GM23338 (cell line): ENCODE data around the gene ZCCHC24. TPM values are rescaled to one million over a fixed set of nuclear protein-coding genes. Genes with fewer than 3 reads are reported as not detected.

ENCODE experiments used
- ATAC-seq: fragments of 200-7000 bp; cut with Tn5 transposase; 3 replicates; pipeline ENCODE4 v1.9.1; 2020
- DNase-seq: peaks from one replicate; pipeline ENCODE4 v3.0.0-alpha.2; 2015; ENCODE audit warnings: low spot score
- H2AFZ ChIP-seq: fragments of 200-600 bp; sonication (generic); 2 replicates; pipeline ENCODE4 v1.8.0; 2016; ENCODE audit warnings: antibody characterized with exemption, mild to moderate bottlenecking, moderate library complexity
- H3F3A ChIP-seq: fragments of 200-600 bp; sonication (generic); replicated peaks from 2 replicates; pipeline ENCODE4 v1.8.0; 2017; ENCODE audit warnings: antibody characterized with exemption, mixed run types, low read depth
- H3K27ac ChIP-seq: fragments of 200-600 bp; sonication (generic); 2 replicates; pipeline ENCODE4 v1.6.1; 2016; ENCODE audit warnings: low read depth
- H3K27me3 ChIP-seq: fragments of 200-600 bp; sonication (generic); 2 replicates; pipeline ENCODE4 v1.8.0; 2016; ENCODE audit warnings: mild to moderate bottlenecking, mixed run types, moderate library complexity; ENCODE audit not compliant: insufficient read depth
- H3K36me3 ChIP-seq: fragments of 200-600 bp; sonication (generic); 2 replicates; pipeline ENCODE4 v1.8.0; 2016; ENCODE audit warnings: mild to moderate bottlenecking; ENCODE audit not compliant: insufficient read depth
- H3K4me1 ChIP-seq: fragments of 200-600 bp; sonication (generic); 2 replicates; pipeline ENCODE4 v1.8.0; 2016; ENCODE audit warnings: mild to moderate bottlenecking, moderate library complexity; ENCODE audit not compliant: insufficient read depth
- H3K4me2 ChIP-seq: fragments of 200-600 bp; sonication (generic); 2 replicates; pipeline ENCODE4 v1.7.1; 2017; ENCODE audit warnings: mixed run types
- H3K4me3 ChIP-seq: fragments of 200-600 bp; sonication (generic); 2 replicates; pipeline ENCODE4 v1.6.1; 2016; ENCODE audit warnings: mixed run types
- H3K79me2 ChIP-seq: fragments of 200-600 bp; sonication (generic); replicated peaks from 2 replicates; pipeline ENCODE4 v1.8.0; 2017; ENCODE audit warnings: mild to moderate bottlenecking; ENCODE audit not compliant: insufficient read depth
- H3K9me2 ChIP-seq: fragments of 200-600 bp; sonication (generic); 2 replicates; pipeline ENCODE4 v1.8.0; 2017; ENCODE audit not compliant: insufficient read depth
- H4K20me1 ChIP-seq: fragments of 200-600 bp; sonication (generic); replicated peaks from 2 replicates; pipeline ENCODE4 v1.8.0; 2017; ENCODE audit warnings: mild to moderate bottlenecking; ENCODE audit not compliant: insufficient read depth
- H3K27ac Mint-ChIP-seq: 2 replicates; pipeline ENCODE4 v1.8.0; 2020; ENCODE audit warnings: inconsistent platforms, mild to moderate bottlenecking, moderate library complexity, mixed read lengths
- H3K27me3 Mint-ChIP-seq: 3 replicates; pipeline ENCODE4 v1.8.0; 2022; ENCODE audit warnings: low read depth, mild to moderate bottlenecking, moderate library complexity, mixed read lengths, inconsistent platforms; ENCODE audit not compliant: insufficient read depth, poor library complexity
- H3K36me3 Mint-ChIP-seq: 3 replicates; pipeline ENCODE4 v1.8.0; 2021; ENCODE audit warnings: low read depth, mild to moderate bottlenecking, inconsistent platforms, moderate library complexity, mixed read lengths
- H3K4me1 Mint-ChIP-seq: 3 replicates; pipeline ENCODE4 v1.8.0; 2020; ENCODE audit warnings: mild to moderate bottlenecking, inconsistent platforms, mixed read lengths
- H3K4me3 Mint-ChIP-seq: 3 replicates; pipeline ENCODE4 v1.8.0; 2021; ENCODE audit warnings: moderate library complexity, mild to moderate bottlenecking, inconsistent platforms, mixed read lengths
- H3K9me3 Mint-ChIP-seq: 3 replicates; pipeline ENCODE4 v1.8.0; 2020; ENCODE audit warnings: moderate library complexity, mild to moderate bottlenecking, inconsistent platforms, mixed read lengths
- CREB1 ChIP-seq: fragments of 250-450 bp; sonication (Bioruptor Pico); IDR thresholded peaks from 2 replicates; pipeline ENCODE4 v1.5.0; 2020; ENCODE audit warnings: low read depth, mild to moderate bottlenecking, moderate library complexity
- EZH2 ChIP-seq: fragments of 200-600 bp; sonication (generic); IDR thresholded peaks from one replicate; pipeline ENCODE4 v1.8.0; 2017; ENCODE audit warnings: antibody characterized with exemption, mild to moderate bottlenecking, low read depth; ENCODE audit not compliant: unreplicated experiment
- EZH2phosphoT487 ChIP-seq: fragments of 200-600 bp; sonication (generic); IDR thresholded peaks from one replicate; pipeline ENCODE4 v1.8.1; 2018; ENCODE audit warnings: antibody characterized with exemption; ENCODE audit not compliant: unreplicated experiment
- JUNB ChIP-seq: IDR thresholded peaks from one replicate; pipeline ENCODE4 v1.6.1; 2016; ENCODE audit warnings: antibody characterized with exemption; ENCODE audit not compliant: unreplicated experiment
- NANOG ChIP-seq: IDR thresholded peaks from 2 replicates; pipeline ENCODE4 v1.6.1; 2016; ENCODE audit warnings: antibody characterized with exemption, borderline replicate concordance
- POLR2AphosphoS5 ChIP-seq: IDR thresholded peaks from 2 replicates; pipeline ENCODE4 v1.6.1; 2016; ENCODE audit warnings: antibody characterized with exemption, low read depth
- STAT1 ChIP-seq: IDR thresholded peaks from one replicate; pipeline ENCODE4 v1.6.1; 2016; ENCODE audit warnings: antibody characterized with exemption; ENCODE audit not compliant: unreplicated experiment
- ZNF114 ChIP-seq: fragments of 250-450 bp; sonication (Bioruptor Pico); IDR thresholded peaks from 2 replicates; pipeline ENCODE4 v1.5.0; 2020; ENCODE audit warnings: mild to moderate bottlenecking, moderate library complexity
- ZNF331 ChIP-seq: fragments of 250-450 bp; sonication (Bioruptor Pico); IDR thresholded peaks from 2 replicates; pipeline ENCODE4 v1.5.0; 2020; ENCODE audit warnings: low read depth, mild to moderate bottlenecking, moderate library complexity
- polyA plus RNA-seq: library from polyadenylated mRNA; unstranded; fragments of >200 nt; fragmentation: Nextera tagmentation; extraction: Ambion mirVana; gene quantifications from 2 replicates; pipeline ENCODE4 v1.2.1, GENCODE V29; 2016
- total RNA-seq: library from RNA; depleted of rRNA; stranded (reverse); fragments of >200 nt; shearing (Covaris generic); gene quantifications from 2 replicates; pipeline ENCODE4 v1.2.3, GENCODE V29; 2014
- TF ChIP-seq, protein P1 (sequence below): IDR thresholded peaks from 2 replicates; pipeline ENCODE4 v1.6.1; 2016; ENCODE audit warnings: antibody characterized with exemption
- TF ChIP-seq, protein P2 (sequence below), 2 experiments: fragments of 200-600 bp in 1 of 2; sonication (generic) in 1 of 2; conservative IDR thresholded peaks; 2 replicates each; pipeline versions ENCODE4 v1.5.1 to v1.6.1; 2016 to 2017; ENCODE audit warnings: antibody characterized with exemption in 2 of 2, low read depth in 2 of 2, mild to moderate bottlenecking in 2 of 2, moderate library complexity in 1 of 2
- TF ChIP-seq, protein P3 (sequence below): IDR thresholded peaks from one replicate; pipeline ENCODE4 v1.6.1; 2018; ENCODE audit warnings: antibody characterized with exemption; ENCODE audit not compliant: unreplicated experiment
- TF ChIP-seq, protein P4 (sequence below): fragments of 250-450 bp; sonication (Bioruptor Pico); IDR thresholded peaks from 2 replicates; pipeline ENCODE4 v1.5.0; 2020; ENCODE audit warnings: mild to moderate bottlenecking, moderate library complexity

ZCCHC24 gene
- total and polyA plus RNA-seq, 2 experiments from 2014 or later: 2.0 to 10.1 TPM

DNA sequence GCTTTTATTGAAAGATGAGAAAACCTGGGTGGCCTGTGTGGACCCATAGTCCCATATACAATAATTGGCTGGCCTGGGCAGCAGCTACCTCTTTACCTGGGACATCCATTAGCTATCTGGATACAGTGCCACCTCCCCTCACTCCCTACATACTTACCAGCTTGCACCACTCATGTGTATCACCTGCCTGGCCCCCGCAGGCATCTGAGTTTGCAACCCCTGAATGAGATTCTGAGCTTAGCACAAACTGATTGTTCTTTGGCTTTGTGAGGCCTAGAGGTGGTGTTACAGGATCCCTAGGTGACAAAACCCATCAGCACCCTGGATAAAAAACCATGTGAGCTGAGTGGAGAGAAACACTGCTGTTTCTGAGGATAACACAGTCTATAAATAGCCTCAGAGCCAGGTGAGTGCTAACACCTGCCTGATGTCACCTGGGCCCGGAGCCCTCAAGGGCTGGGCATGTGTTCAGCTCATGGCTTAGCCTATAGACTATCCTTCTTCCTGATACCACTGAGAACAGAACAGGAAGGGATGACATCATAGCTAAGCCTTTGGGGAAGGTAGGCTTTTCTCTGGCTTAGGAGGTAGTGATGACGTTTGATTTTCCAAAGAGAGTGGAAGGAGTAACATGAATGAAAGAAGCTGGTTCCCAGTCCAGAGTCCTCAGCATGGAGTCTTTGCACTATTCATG is 100.8 kb downstream of the ZCCHC24 start:
- peaks cover 11% of the 10 kb centered on the region; the same call in 2 of the 3 replicates for H3K4me1 Mint-ChIP-seq

More for the DNA sequence above, 100.8 kb downstream of the ZCCHC24 start:
- Histone ChIP-seq H3K4me2 (no peak overlapping the region), H3K4me3 (no peak overlapping the region), H3F3A (peaks cover 7% of the 10 kb centered on the region), H4K20me1 (peaks cover 8% of the 10 kb centered on the region; the same call in 1 of the 2 replicates), H3K27me3 (no peaks in the 10 kb centered on the region), H3K9me2 (no peaks in the 10 kb centered on the region), H2AFZ (no peak overlapping the region), H3K4me1 (peaks cover 7% of the 10 kb centered on the region), H3K36me3 (no peaks in the 10 kb centered on the region), H3K79me2 (peaks cover 11% of the 10 kb centered on the region), H3K27ac (no peak overlapping the region)
- no peak overlapping the region for H3K27ac Mint-ChIP-seq
- no peak for DNase-seq
- peaks cover 2% of the 10 kb centered on the region for H3K27me3 Mint-ChIP-seq
- no peak overlapping the region for H3K4me3 Mint-ChIP-seq
- no peak for ATAC-seq
- peaks cover 11% of the 10 kb centered on the region for H3K36me3 Mint-ChIP-seq
- TF ChIP-seq CREB1 (CRISPR knock-in tag) (no peak), STAT1 (no peak), ZNF331 (CRISPR knock-in tag) (no peak), ZNF114 (CRISPR knock-in tag) (no peak), POLR2AphosphoS5 (no peak), NANOG (no peak), EZH2phosphoT487 (no peak), JUNB (no peak), EZH2 (no peak)
- TF ChIP-seq, protein P1, sequence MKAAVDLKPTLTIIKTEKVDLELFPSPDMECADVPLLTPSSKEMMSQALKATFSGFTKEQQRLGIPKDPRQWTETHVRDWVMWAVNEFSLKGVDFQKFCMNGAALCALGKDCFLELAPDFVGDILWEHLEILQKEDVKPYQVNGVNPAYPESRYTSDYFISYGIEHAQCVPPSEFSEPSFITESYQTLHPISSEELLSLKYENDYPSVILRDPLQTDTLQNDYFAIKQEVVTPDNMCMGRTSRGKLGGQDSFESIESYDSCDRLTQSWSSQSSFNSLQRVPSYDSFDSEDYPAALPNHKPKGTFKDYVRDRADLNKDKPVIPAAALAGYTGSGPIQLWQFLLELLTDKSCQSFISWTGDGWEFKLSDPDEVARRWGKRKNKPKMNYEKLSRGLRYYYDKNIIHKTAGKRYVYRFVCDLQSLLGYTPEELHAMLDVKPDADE: no peak
- TF ChIP-seq, protein P2, sequence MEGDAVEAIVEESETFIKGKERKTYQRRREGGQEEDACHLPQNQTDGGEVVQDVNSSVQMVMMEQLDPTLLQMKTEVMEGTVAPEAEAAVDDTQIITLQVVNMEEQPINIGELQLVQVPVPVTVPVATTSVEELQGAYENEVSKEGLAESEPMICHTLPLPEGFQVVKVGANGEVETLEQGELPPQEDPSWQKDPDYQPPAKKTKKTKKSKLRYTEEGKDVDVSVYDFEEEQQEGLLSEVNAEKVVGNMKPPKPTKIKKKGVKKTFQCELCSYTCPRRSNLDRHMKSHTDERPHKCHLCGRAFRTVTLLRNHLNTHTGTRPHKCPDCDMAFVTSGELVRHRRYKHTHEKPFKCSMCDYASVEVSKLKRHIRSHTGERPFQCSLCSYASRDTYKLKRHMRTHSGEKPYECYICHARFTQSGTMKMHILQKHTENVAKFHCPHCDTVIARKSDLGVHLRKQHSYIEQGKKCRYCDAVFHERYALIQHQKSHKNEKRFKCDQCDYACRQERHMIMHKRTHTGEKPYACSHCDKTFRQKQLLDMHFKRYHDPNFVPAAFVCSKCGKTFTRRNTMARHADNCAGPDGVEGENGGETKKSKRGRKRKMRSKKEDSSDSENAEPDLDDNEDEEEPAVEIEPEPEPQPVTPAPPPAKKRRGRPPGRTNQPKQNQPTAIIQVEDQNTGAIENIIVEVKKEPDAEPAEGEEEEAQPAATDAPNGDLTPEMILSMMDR (conservative IDR thresholded peaks at IDR 0.05; ENCODE audit: low read depth in 2 of 2): no peak
- TF ChIP-seq, protein P3, sequence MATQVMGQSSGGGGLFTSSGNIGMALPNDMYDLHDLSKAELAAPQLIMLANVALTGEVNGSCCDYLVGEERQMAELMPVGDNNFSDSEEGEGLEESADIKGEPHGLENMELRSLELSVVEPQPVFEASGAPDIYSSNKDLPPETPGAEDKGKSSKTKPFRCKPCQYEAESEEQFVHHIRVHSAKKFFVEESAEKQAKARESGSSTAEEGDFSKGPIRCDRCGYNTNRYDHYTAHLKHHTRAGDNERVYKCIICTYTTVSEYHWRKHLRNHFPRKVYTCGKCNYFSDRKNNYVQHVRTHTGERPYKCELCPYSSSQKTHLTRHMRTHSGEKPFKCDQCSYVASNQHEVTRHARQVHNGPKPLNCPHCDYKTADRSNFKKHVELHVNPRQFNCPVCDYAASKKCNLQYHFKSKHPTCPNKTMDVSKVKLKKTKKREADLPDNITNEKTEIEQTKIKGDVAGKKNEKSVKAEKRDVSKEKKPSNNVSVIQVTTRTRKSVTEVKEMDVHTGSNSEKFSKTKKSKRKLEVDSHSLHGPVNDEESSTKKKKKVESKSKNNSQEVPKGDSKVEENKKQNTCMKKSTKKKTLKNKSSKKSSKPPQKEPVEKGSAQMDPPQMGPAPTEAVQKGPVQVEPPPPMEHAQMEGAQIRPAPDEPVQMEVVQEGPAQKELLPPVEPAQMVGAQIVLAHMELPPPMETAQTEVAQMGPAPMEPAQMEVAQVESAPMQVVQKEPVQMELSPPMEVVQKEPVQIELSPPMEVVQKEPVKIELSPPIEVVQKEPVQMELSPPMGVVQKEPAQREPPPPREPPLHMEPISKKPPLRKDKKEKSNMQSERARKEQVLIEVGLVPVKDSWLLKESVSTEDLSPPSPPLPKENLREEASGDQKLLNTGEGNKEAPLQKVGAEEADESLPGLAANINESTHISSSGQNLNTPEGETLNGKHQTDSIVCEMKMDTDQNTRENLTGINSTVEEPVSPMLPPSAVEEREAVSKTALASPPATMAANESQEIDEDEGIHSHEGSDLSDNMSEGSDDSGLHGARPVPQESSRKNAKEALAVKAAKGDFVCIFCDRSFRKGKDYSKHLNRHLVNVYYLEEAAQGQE: no peak
- TF ChIP-seq, protein P4, sequence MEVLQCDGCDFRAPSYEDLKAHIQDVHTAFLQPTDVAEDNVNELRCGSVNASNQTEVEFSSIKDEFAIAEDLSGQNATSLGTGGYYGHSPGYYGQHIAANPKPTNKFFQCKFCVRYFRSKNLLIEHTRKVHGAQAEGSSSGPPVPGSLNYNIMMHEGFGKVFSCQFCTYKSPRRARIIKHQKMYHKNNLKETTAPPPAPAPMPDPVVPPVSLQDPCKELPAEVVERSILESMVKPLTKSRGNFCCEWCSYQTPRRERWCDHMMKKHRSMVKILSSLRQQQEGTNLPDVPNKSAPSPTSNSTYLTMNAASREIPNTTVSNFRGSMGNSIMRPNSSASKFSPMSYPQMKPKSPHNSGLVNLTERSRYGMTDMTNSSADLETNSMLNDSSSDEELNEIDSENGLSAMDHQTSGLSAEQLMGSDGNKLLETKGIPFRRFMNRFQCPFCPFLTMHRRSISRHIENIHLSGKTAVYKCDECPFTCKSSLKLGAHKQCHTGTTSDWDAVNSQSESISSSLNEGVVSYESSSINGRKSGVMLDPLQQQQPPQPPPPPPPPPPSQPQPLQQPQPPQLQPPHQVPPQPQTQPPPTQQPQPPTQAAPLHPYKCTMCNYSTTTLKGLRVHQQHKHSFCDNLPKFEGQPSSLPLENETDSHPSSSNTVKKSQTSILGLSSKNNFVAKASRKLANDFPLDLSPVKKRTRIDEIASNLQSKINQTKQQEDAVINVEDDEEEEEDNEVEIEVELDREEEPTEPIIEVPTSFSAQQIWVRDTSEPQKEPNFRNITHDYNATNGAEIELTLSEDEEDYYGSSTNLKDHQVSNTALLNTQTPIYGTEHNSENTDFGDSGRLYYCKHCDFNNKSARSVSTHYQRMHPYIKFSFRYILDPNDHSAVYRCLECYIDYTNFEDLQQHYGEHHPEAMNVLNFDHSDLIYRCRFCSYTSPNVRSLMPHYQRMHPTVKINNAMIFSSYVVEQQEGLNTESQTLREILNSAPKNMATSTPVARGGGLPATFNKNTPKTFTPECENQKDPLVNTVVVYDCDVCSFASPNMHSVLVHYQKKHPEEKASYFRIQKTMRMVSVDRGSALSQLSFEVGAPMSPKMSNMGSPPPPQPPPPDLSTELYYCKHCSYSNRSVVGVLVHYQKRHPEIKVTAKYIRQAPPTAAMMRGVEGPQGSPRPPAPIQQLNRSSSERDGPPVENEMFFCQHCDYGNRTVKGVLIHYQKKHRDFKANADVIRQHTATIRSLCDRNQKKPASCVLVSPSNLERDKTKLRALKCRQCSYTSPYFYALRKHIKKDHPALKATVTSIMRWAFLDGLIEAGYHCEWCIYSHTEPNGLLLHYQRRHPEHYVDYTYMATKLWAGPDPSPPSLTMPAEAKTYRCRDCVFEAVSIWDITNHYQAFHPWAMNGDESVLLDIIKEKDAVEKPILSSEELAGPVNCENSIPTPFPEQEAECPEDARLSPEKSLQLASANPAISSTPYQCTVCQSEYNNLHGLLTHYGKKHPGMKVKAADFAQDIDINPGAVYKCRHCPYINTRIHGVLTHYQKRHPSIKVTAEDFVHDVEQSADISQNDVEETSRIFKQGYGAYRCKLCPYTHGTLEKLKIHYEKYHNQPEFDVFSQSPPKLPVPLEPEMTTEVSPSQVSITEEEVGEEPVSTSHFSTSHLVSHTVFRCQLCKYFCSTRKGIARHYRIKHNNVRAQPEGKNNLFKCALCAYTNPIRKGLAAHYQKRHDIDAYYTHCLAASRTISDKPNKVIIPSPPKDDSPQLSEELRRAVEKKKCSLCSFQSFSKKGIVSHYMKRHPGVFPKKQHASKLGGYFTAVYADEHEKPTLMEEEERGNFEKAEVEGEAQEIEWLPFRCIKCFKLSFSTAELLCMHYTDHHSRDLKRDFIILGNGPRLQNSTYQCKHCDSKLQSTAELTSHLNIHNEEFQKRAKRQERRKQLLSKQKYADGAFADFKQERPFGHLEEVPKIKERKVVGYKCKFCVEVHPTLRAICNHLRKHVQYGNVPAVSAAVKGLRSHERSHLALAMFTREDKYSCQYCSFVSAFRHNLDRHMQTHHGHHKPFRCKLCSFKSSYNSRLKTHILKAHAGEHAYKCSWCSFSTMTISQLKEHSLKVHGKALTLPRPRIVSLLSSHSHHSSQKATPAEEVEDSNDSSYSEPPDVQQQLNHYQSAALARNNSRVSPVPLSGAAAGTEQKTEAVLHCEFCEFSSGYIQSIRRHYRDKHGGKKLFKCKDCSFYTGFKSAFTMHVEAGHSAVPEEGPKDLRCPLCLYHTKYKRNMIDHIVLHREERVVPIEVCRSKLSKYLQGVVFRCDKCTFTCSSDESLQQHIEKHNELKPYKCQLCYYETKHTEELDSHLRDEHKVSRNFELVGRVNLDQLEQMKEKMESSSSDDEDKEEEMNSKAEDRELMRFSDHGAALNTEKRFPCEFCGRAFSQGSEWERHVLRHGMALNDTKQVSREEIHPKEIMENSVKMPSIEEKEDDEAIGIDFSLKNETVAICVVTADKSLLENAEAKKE: no peak
- H3K9me3 Mint-ChIP-seq: no peaks in the 10 kb centered on the region
